Prostate gland (tissue), 2 donors: ENCODE measurements around the gene EPB41L2. TPM values are rescaled to one million over a fixed set of nuclear protein-coding genes. Genes with fewer than 3 reads are reported as not detected.

ENCODE experiments used
- DNase-seq: peaks from one replicate; pipeline ENCODE4 v3.0.0-alpha.2; 2019; ENCODE audit warnings: low spot score
- H3K27ac ChIP-seq, 2 donors: fragments of 200-600 bp; sonication (generic); 2 replicates each; pipeline ENCODE4 v1.5.1; 2017 to 2019
- H3K27me3 ChIP-seq: fragments of 200-600 bp; sonication (generic); replicated peaks from 2 replicates; pipeline ENCODE4 v1.5.1; 2019; ENCODE audit not compliant: insufficient read depth
- H3K36me3 ChIP-seq, 2 donors: fragments of 200-600 bp; sonication (generic); 1 replicate in 1 of 2; 2 replicates in 1 of 2; pipeline versions ENCODE4 v1.5.1 to v1.8.1; 2017 to 2019
- H3K4me1 ChIP-seq: fragments of 200-600 bp; sonication (generic); replicated peaks from 2 replicates; pipeline ENCODE4 v1.5.1; 2019
- H3K4me3 ChIP-seq, 2 donors: fragments of 200-600 bp; sonication (generic); 2 replicates each; pipeline ENCODE4 v1.5.1; 2017 to 2019
- H3K9me3 ChIP-seq: fragments of 200-600 bp; sonication (generic); 2 replicates; pipeline ENCODE4 v1.5.1; 2017
- CTCF ChIP-seq, 4 experiments: fragments of 200-600 bp in 2 of 4; fragments of 450-650 bp in 2 of 4; sonication (generic) in 2 of 4; IDR thresholded peaks; 1 replicate in 3 of 4; 2 replicates in 1 of 4; pipeline ENCODE4 v1.5.1; 2016 to 2019; ENCODE audit warnings: antibody characterized with exemption in 4 of 4, mild to moderate bottlenecking in 2 of 4, moderate library complexity in 2 of 4
- POLR2A ChIP-seq: fragments of 450-650 bp; IDR thresholded peaks from one replicate; pipeline ENCODE4 v1.6.1; 2016; ENCODE audit warnings: antibody characterized with exemption, mild to moderate bottlenecking
- POLR2AphosphoS5 ChIP-seq: sonication (generic); formaldehyde crosslinking; IDR thresholded peaks from one replicate; pipeline ENCODE4 v1.6.1; 2017; ENCODE audit warnings: antibody characterized with exemption
- WGBS: methylation state at CpG from one replicate; pipeline ENCODE4 v1.1.5; 2018; 5-methylcytosine and 5-hydroxymethylcytosine counted together
- intact Hi-C: fragments of 100-400 bp; cut with DNase I; formaldehyde crosslinking; loops from one replicate; pipeline ENCODE4 v1.14.2; 2022
- total RNA-seq, 2 donors: library from RNA; depleted of rRNA; stranded (reverse); fragments of >200 nt; gene quantifications; one replicate each; pipeline ENCODE4 v1.1.0, GENCODE V29; 2016

The EPB41L2 gene
- total RNA-seq, 2 donors from 2014 or later = 11.9 to 105 TPM

- TF ChIP-seq POLR2A (no peak), CTCF (IDR thresholded peaks at IDR 0.05) (no peak), POLR2AphosphoS5 (no peak)
- no peaks in the 10 kb centered on the region for H3K4me1 ChIP-seq
- H3K27ac ChIP-seq = no peak overlapping the region
- no peaks in the 10 kb centered on the region for H3K36me3 ChIP-seq
- H3K9me3 ChIP-seq = no peaks in the 10 kb centered on the region
- WGBS = 51% methylated on average over 6 of the region's 6 CpGs
- intact Hi-C loops = no loop called here
- no peaks in the 10 kb centered on the region for H3K27me3 ChIP-seq
- DNase-seq = no peak
- no peak overlapping the region for H3K4me3 ChIP-seq
Measured at GRCh38 chr6:130997061-130997753, 65.8 kb downstream of the EPB41L2 start.

GRCh38 chr6:130996635-130997034 is 66.4 kb downstream of the EPB41L2 start:
- Histone ChIP-seq H3K4me1 (no peaks in the 10 kb centered on the region), H3K9me3 (no peaks in the 10 kb centered on the region), H3K27ac (no peak overlapping the region), H3K27me3 (no peaks in the 10 kb centered on the region), H3K4me3 (no peak overlapping the region), H3K36me3 (no peaks in the 10 kb centered on the region)
- no peak for TF ChIP-seq POLR2AphosphoS5
- no peak for TF ChIP-seq CTCF (IDR thresholded peaks at IDR 0.05)
- WGBS = 96% methylated on average over 1 of the region's 1 CpG
- DNase-seq = no peak
- intact Hi-C loops = no loop called here

GRCh38 chr6:130995783-130996447 is 67.1 kb downstream of the EPB41L2 start:
- H3K4me3 ChIP-seq = no peak overlapping the region
- H3K9me3 ChIP-seq = no peaks in the 10 kb centered on the region
- no peaks in the 10 kb centered on the region for H3K27me3 ChIP-seq
- H3K36me3 ChIP-seq = no peaks in the 10 kb centered on the region
- intact Hi-C loops = no loop called here
- H3K4me1 ChIP-seq = no peaks in the 10 kb centered on the region
- TF ChIP-seq POLR2AphosphoS5 (peak; percentile 23), POLR2A (no peak)
- no peak for DNase-seq
- H3K27ac ChIP-seq = no peak overlapping the region
- 72% methylated on average over 2 of the region's 2 CpGs for WGBS

- Histone ChIP-seq H3K4me3 (no peak overlapping the region), H3K9me3 (no peaks in the 10 kb centered on the region), H3K4me1 (no peaks in the 10 kb centered on the region), H3K27me3 (no peaks in the 10 kb centered on the region), H3K27ac (no peak overlapping the region), H3K36me3 (no peaks in the 10 kb centered on the region)
- DNase-seq = no peak
- intact Hi-C loops = no loop called here
- 96% methylated on average over 10 of the region's 10 CpGs for WGBS
- no peak for TF ChIP-seq CTCF (IDR thresholded peaks at IDR 0.05)
- TF ChIP-seq POLR2AphosphoS5 = no peak
- TF ChIP-seq POLR2A = no peak
Measured at GRCh38 chr6:130994319-130995097, 68.5 kb downstream of the EPB41L2 start.

- no peaks in the 10 kb centered on the region for H3K27me3 ChIP-seq
- no peak overlapping the region for H3K27ac ChIP-seq
- intact Hi-C loops = no loop called here
- no peaks in the 10 kb centered on the region for H3K9me3 ChIP-seq
- H3K4me1 ChIP-seq = no peaks in the 10 kb centered on the region
- no peaks in the 10 kb centered on the region for H3K36me3 ChIP-seq
- TF ChIP-seq POLR2A (no peak), POLR2AphosphoS5 (no peak), CTCF (IDR thresholded peaks at IDR 0.05) (no peak)
- H3K4me3 ChIP-seq = no peak overlapping the region
- whole genome bisulfite sequencing = 90% methylated on average over 11 of the region's 11 CpGs
- no peak for DNase-seq
Measured at GRCh38 chr6:130993292-130993765, 69.7 kb downstream of the EPB41L2 start.
